NCI-H2107 treated with DMSO at 0.1 percent for 48 hours (cell line): ENCODE results near the gene MAP4K4.

ENCODE experiments used
- DNase-seq: peaks from one replicate; lab custom pipeline; 2025; ENCODE audit not compliant: unreplicated experiment; lab: John Stamatoyannopoulos, UW

Gene MAP4K4

DNA sequence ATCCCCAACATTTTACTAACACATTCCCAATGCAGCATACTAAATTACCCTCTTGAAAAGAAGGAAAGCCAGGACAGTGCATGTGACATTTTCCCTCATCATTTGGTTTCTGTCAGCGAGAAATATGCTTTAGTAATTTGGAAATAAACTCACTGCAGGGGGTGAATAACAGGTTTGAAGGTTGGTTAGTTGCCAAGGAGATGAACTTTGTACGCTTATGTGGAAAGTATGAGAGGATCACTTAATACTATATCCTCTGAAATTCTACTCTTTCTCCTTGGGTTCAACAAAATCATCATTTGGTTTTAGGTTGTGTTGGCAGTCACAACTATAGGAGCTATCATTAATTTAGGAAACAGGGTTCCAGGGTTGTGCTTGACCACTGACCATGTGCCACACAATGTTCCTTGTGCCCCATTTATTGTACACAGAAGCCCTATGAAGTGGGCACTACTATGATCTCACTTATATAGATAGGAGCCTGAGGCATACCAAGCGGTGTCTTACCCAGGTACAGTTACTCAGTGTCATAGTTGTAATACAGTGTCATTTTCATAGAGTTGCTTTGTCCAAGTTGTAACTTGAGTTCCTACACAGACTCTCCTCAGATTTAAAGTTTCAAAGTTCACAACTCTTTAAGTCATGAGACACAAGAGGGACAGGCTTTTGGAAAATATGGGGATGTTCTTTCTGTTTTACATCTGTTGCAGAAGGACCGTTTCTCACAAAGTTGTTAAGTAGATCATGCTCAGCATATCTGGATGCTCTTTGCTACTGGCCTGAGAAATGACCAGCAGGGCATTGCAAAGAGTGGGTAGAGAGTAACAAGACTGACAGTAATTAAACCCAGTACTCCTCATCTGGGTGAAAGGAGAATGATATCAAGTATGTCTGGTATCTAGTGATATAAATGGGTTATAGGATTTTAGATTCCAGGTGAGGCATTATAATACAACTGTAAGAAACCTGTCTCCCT, 91.8 kb downstream of the MAP4K4 start:
- DNase-seq = no peak

- DNase-seq = no peak
These were observed 92.9 kb downstream of the MAP4K4 start for GRCh38 chr2:101790416-101790815.

DNA sequence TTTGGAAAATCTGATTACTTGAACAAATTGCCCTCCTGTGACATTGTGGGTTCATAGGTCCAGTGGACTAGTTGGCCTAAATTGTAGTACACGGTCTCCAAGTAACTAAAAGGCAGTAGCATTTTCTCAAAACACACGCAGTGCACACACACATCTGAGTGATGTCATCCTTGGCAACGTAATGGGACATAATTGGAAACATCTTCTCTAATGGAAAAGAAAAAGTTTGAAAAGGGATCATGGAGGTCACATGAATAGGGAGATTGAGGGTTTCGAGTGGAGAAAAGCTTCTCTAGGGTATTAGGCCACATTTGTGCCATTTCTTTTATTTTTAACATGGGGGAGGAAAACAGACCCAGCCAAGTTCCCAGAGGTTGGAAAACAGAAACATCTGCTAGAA, 93.3 kb downstream of the MAP4K4 start:
- no peak for DNase-seq

GRCh38 chr2:101792208-101792607, 94.7 kb downstream of the MAP4K4 start:
- DNase-seq = no peak

DNA sequence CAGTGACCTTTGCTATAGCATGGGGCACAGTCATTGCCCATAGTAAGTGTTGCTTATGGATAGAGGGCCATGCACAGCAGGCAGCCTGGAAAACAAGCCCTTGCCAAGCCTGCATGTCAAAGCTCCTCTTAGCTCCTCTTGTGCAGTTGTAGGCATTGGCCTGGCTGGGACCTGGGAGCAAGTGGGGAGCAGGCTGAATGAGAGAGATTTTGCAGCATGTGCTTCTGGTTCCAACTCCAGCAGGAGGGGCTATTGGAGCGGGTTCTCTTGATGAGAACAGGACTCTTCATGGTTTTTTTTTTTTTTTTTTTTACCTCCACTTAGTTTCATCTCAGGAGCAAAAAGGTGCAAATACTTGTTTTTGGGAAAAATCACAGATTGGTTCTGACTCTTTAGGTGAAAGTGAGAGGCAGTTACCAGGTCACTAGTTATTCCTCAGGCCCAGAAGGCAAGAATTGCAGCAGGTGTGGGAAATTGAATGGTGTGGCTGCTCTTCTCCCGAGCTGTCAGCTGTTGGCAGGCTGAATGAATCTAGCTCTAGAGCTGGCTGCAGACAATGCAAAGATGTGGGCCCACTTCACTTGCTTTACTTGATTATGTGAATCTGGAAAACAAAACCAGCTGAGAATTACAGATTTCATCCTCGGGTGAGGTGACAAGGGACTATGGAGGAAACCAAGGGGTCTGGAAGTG, 95.9 kb downstream of the MAP4K4 start:
- peak; percentile 26 for DNase-seq

DNA sequence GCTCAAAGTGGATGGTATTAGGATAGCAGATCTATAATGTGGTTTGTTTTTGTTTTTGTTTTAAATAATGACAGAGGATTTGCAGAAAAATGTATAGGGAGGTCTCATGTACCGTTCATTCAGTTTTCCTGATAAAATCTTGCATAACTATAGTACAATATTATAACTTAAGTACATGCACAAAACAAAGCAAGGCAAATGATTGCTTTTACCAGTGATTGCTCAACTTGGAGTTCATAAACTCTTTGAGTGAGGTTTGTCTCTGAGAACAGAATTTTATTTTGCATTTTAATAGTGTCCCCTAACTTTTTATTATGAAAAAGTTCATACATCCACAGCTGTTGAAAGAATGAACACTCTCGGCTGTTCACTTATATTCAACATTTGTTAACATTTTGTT, 96.6 kb downstream of the MAP4K4 start:
- DNase-seq = no peak

GRCh38 chr2:101795033-101795432, 97.5 kb downstream of the MAP4K4 start:
- no peak for DNase-seq

DNA sequence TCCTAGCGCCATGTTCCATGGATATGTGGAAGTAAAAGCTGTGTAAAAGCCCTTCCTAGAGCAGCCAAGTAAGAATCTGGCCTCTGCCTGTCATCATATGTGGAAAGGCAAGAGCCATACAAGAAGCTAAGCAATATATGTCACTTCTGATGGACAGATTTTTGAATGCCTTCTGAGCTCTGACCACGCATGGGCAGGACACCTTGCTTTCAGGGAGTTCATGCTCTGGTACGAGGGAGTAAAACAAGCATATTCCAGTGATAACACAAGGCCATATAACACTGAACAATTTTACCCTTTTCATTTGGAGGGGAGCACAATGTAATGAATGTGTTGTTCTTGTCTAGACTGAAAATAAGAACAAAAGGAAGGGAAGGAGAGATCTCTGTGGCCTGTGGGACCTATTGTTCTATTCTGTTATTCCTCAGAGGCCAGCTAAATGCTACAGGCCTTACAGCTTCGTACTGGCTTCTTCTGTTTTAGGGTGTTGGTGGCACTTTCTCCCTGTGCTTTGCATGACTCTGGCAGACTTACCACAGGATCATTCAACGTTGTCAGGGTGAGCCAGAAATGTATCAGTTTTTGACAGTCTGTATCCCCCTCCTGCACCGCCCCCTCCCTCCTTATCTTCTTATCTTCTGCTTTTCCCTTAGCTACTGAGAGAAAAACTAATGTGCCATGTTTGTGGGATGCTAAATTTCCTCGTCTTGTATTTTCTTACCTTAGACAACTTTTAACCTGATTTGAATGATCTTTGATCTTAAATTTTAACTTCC, 99.5 kb downstream of the MAP4K4 start:
- DNase-seq = no peak

DNA sequence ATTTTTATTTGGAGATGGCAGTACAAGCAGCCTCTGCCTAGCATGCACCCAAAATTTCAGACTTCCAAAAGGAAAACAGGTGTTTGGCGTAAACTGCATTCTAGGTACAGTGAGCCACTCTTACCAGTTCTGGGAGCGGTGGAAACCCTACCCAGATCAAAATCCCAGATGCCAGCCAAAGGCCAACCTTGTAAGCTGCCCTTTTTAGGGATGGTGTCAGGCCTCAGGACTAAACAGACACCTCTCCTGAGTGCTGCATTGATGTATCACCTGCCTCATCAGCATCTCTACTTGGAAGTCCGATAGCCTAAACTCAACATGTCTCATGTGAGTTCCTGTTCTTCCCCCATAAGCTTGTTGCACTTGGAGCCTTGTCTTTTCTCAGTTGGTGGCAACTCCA, 104.0 kb downstream of the MAP4K4 start:
- DNase-seq = no peak

GRCh38 chr2:101802329-101802728, 104.8 kb downstream of the MAP4K4 start:
- DNase-seq = no peak

GRCh38 chr2:101803128-101803527, 105.6 kb downstream of the MAP4K4 start:
- no peak for DNase-seq

DNA sequence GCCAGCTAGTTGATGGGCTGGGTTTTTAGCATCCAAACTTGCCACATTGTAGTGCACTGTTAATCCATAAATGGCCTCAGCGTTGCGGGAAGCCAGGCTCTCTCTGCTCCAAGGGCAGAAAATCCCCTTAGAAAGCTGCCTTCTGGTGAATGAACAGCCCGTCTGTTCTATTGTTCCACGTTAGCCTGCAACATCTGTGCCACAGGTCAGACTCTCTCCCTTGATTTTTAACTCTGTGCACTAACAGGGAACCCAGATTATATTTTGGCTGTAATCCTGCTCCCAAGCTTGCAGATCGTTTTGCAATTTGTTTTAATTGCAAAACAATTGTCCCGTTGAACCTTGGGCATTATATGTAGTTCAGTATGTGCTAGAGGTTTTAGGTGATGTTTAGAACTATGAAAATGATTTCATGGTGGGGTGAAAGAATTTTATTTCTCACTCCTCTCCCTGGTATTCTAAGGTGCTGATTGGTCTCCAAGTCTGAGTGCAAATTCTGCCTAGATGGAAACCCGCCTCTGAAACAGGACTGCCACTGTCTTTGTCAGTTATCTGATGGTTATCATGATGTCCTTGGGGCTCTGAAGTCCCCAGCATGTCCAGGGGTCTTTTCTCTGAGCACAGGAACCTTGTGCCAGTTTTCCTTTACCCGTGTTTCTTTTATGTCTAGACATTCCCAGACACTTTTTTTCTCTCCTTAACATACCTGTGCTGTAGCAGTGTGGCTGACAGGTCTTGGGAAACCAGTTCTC, 106.6 kb downstream of the MAP4K4 start:
- no peak for DNase-seq

GRCh38 chr2:101805152-101806088, 107.9 kb downstream of the MAP4K4 start:
- DNase-seq = no peak

DNA sequence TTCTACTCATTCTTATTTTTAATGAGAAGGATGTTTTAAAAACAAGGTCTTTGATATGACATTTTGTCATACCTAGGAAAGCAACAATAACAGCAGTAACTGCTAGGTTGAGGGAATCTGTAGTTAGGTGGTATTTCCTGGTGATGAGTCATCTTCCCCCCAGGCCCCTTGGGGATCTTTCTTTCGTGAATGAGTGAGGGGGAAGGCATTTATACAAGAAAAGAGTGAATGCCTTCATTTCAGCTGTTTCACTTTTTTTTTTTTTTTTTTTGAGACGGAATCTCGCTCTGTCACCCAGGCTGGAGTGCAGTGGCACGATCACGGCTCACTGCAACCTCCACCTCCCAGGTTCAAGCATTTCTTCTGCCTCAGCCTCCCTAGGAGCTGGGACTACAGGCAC, 108.6 kb downstream of the MAP4K4 start:
- DNase-seq = no peak

DNA sequence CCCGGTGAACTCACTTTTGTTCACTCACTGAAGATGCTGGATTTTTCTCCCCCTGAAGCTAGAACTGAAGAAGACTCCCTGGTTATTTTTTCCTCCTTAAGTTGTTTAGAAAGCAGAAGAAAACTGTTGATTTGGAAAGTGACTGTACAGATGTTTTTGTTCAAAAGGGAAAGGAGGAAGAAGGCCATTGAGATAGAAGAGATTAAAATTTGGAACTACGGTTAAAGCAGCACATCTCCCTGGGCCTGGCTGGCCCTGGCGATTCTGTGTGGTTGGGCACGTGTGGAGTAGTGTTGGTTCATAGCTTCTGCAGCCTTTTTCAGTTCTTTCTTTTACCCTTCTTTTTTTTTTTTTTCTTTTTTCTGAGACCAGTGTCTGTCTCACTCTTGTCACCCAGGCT, 109.2 kb downstream of the MAP4K4 start:
- no peak for DNase-seq

DNA sequence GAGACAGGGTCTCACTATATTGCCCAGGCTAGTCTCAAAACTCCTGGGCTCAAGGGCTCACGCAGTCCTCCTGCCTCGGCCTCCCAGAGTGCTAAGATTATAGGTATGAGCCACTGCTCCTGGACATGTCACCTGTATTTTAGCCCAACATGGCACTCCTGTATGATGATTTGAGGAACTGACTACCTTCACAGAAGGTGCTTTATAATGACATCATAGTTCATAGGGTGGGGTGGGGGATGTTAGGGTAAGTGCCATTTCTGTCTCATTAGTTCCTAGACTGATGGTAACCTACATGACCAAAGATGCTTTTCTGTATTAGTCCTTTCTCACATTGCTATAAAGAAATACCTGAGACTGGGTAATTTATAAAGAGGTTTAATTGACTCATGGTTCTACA, 109.7 kb downstream of the MAP4K4 start:
- DNase-seq = no peak

DNA sequence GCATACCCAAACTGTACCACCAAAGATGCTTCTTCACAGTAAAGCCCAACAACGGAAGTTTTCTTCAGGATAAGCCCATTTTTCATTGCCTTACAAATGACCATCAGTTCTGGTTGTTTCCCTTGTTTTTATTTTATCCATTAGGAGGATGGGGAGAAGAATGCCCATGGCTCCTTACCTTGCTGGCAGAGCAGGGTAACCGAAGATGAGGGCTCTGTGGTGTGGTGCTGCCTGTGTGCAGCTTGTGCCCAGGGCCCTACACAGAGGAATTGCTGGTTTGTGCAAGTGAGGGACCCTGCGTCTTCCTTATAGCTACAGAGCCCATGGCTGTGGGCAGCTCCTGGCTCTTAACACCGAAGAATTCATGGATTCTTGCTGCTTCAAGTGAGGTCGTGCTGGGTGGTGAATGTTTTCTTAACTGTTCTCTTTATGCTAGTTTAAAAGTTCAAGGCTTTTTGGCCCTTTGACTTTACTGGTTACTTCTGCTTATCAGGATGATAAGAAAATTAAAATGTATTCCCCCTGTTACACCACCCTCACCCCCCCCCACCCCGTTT, 110.6 kb downstream of the MAP4K4 start:
- DNase-seq = no peak

DNA sequence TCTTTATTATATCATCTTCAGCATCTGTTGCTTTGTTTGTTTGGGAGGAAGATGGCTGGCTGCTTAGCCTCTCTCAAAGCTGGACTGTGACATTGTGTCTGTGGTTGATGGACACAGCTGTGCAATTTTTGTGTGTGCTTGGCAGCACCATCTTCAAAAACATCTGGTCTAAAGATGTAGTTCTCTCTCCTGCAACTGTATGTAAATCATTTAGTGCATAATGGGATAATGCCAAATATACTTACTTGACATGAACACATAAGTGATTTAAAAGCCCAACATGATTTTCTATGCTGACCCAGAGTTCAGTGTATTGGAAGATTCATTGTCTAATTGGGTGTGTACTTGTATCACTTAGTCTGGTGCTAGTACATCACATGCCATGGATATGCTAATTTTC, 112.2 kb downstream of the MAP4K4 start:
- no peak for DNase-seq

- no peak for DNase-seq
These were observed 113.9 kb downstream of the MAP4K4 start for GRCh38 chr2:101811226-101812015.
